Measurements from ENCODE around the gene NOC2L. TPM values are rescaled to one million over a fixed set of nuclear protein-coding genes. Genes with fewer than 3 reads are reported as not detected.
A peak's percentile ranks its signal among the peaks of the same experiment; 100 is the strongest.

The NOC2L gene
- total and polyA plus RNA-seq, 9 of the 15 experiments (the other 6 are each of a cell fraction or from before 2014, with no cell fraction given): 4.0 to 410 (median 200) TPM

GRCh38 chr1:904310-904950 is 54.6 kb downstream of the NOC2L start (continued):
- TF ChIP-seq ZNF277 (CRISPR knock-in tag; IDR thresholded peaks at IDR 0.05; ENCODE audit: borderline replicate concordance): no peak
- TF ChIP-seq FOSL1 (tag; conservative IDR thresholded peaks at IDR 0.05): no peak; the same call in 1 of the 2 replicates
- TF ChIP-seq, protein P1, sequence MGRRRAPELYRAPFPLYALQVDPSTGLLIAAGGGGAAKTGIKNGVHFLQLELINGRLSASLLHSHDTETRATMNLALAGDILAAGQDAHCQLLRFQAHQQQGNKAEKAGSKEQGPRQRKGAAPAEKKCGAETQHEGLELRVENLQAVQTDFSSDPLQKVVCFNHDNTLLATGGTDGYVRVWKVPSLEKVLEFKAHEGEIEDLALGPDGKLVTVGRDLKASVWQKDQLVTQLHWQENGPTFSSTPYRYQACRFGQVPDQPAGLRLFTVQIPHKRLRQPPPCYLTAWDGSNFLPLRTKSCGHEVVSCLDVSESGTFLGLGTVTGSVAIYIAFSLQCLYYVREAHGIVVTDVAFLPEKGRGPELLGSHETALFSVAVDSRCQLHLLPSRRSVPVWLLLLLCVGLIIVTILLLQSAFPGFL (CRISPR knock-in tag; IDR thresholded peaks at IDR 0.05): no peak
- no peak for TF ChIP-seq ZNF57 (CRISPR knock-in tag; IDR thresholded peaks at IDR 0.05)
- TF ChIP-seq NCOR1 (IDR thresholded peaks at IDR 0.05): peak; percentile 16; the same call in 1 of the 2 replicates
- TF ChIP-seq, protein P2, sequence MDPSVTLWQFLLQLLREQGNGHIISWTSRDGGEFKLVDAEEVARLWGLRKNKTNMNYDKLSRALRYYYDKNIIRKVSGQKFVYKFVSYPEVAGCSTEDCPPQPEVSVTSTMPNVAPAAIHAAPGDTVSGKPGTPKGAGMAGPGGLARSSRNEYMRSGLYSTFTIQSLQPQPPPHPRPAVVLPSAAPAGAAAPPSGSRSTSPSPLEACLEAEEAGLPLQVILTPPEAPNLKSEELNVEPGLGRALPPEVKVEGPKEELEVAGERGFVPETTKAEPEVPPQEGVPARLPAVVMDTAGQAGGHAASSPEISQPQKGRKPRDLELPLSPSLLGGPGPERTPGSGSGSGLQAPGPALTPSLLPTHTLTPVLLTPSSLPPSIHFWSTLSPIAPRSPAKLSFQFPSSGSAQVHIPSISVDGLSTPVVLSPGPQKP (CRISPR knock-in tag; IDR thresholded peaks at IDR 0.05): 0 out of 2 replicates have a peak, but pooled peaks have one; percentile 68
- TF ChIP-seq TCF3 (CRISPR knock-in tag; IDR thresholded peaks at IDR 0.05): no peak
- no peak for TF ChIP-seq CLOCK (CRISPR knock-in tag; IDR thresholded peaks at IDR 0.05; ENCODE audit: borderline replicate concordance)
- TF ChIP-seq ETV6 (IDR thresholded peaks at IDR 0.05; ENCODE audit: borderline replicate concordance in 1 of 2, low read depth in 2 of 2, low read length in 1 of 2): no peak
- peak; percentile 98 for TF ChIP-seq ETV6 (CRISPR knock-in tag; IDR thresholded peaks at IDR 0.05; ENCODE audit: borderline replicate concordance)
- peak; percentile 49; the same call in 1 of the 2 replicates for TF ChIP-seq HNRNPL (IDR thresholded peaks at IDR 0.05; ENCODE audit: low read depth, low read length)
- TF ChIP-seq ZBTB8A (IDR thresholded peaks at IDR 0.05; ENCODE audit: partially characterized antibody): no peak
- TF ChIP-seq CC2D1A (IDR thresholded peaks at IDR 0.05): no peak
- TF ChIP-seq SNRNP70 (optimal IDR thresholded peaks at IDR 0.05; ENCODE audit: low read depth, low read length): no peak
- TF ChIP-seq ZNF518B (CRISPR knock-in tag; IDR thresholded peaks at IDR 0.05): no peak
- no peak for TF ChIP-seq NCOA4 (IDR thresholded peaks at IDR 0.05; ENCODE audit: partially characterized antibody)
- no peak for TF ChIP-seq ZNF696 (CRISPR knock-in tag; conservative IDR thresholded peaks at IDR 0.05)
